ENCODE results near the gene CAMK2G.
"Not testable (repeated sequence)": the region's sequence is repeated elsewhere in the genome, so short reads cannot be mapped to it uniquely, and the experiment has no call there.

The CAMK2G gene

DNA sequence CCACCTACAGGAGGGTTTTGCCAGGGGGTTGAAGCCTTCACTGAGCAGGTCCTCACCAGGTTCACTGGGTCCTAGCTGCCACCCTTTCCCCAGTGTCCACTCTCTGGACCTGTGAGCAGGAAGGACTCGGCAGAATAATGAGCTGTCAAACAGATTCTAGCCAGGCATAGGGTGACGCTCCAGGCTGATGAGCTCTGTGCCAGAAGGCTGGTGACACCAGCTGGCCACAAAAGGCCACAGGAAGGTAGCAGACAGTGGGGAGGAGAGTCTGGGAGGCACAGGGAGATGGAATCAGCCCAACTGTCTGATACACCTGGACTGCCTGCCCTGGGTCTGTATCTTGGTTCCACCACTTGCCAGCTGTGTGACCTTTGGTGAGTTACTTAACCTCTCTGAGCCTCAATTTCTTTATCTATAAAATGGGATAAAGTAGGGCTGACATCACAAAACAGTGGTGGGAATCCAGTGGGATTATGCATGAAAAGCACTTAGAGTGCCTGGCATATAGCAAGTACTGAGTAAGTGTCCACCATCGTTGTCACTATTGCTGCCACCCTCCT, 36.3 kb downstream of the CAMK2G start:
- DNase-seq = no peak

DNA sequence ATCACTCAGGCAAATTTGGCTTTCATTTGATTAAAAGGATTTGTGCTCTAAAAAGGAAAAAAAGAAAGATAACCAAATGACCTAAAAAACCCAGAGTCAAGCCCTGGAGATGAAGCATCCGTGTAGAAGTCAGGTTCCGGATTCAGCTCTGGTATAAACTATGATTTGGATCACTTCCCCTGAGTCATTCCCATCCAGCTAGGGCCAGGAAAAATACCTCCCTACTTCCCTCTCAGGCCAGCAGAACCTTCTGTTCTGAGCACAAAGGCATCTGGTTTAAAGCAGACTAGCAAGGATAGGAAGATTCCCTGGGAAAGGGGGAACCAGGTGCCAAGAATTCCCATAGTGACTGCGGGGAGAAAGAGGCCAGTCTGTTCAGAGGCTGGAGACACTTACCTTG, 37.3 kb downstream of the CAMK2G start:
- DNase-seq = no peak

DNA sequence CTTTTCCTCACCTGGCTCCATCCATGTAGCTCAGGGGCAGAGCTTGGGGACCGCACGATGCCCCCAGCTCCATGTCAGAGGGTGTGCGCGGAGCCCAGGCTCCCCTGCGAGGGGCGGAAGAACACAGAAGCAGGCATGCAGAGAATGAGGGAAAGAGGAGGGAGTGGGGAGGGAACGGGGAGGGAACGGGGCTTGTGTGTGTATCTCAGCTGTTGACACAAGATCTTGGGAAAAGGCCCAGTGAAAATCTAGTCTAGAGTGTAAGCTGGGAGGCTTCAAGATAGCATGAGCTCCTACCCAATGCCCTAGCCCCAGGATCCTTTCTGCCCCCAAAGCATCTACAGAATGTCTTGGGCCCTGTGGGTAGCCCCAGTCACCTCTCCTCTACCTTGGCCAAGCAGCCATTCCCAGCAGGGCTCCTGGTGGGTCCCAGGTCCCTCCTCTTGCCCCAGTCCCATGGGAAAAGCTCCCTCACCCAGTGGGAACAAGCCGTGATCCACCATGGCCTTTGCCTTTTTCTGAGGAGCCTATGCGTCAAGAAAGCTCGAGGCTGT, 37.9 kb downstream of the CAMK2G start:
- no peak for DNase-seq

DNA sequence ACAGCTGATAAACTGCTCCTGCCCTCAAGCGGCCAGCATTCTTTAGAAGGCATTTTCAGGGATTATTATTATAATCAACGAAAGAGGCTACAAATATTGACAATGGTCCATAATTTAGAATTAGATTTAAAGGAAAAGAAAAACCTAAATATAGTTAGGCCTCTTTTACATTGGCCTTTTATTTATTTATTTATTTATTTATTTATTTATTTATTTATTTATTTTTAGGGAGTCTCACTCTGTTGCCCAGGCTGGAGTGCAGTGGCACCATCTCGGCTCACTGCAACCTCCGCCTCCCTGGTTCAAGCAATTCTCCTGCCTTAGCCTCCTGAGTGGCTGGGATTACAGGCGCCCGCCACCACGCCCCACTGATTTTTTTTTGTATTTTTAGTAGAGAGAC, 45.3 kb downstream of the CAMK2G start:
- DNase-seq = not testable (repeated sequence)

DNA sequence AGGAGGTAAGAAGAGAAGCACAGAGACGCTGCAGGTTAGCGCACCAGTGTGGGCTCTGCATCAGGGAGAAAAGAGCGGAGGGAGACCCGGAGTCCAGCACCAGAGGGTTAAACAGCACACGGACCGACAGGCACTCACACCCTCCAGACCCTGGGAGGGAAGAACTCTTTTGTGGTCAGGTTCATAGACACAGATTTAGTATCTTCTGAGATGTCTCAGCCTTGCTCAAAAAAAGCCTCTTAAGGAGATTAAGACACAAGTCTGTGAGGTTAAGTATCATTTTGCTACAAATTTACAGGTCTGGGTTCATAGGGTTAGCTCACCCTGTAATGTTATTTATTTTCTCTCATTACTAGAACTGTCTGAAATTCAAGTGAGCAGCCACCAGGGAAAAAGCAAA, 46.2 kb downstream of the CAMK2G start:
- DNase-seq = no peak

DNA sequence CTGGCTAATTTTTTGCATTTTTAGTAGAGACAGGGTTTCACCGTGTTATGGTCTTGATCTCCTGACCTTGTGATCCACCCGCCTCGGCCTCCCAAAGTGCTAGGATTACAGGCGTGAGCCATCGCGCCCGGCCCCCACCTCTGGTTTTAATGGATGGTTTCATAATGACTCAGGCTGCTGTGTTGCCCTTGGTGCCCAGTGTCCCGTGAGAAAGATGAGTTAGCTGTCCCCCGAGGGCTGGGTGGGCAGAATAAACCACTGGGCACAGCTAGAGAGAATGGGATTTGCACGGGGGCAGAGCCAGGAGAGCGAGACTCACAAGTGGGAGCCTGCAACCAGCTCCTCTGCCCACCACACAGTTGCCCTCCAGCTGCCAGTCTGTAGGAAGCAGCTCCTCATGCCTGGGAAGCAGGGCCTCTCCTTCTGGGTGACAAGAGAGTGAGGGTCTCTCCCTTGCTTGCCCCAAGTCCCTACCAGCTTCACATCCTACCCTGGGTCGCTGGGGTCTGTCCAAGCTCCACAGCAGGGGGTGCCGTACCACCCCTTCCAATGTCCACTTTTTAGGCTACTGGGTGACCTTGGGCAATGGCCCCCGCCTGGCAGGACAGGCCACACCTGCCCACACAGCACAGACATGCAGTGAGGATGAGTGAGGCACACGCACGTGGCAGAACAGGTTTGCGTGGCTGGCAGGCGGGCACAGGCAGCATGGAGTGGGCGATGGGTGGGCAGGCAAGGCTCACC, 46.8 kb downstream of the CAMK2G start:
- no peak for DNase-seq

DNA sequence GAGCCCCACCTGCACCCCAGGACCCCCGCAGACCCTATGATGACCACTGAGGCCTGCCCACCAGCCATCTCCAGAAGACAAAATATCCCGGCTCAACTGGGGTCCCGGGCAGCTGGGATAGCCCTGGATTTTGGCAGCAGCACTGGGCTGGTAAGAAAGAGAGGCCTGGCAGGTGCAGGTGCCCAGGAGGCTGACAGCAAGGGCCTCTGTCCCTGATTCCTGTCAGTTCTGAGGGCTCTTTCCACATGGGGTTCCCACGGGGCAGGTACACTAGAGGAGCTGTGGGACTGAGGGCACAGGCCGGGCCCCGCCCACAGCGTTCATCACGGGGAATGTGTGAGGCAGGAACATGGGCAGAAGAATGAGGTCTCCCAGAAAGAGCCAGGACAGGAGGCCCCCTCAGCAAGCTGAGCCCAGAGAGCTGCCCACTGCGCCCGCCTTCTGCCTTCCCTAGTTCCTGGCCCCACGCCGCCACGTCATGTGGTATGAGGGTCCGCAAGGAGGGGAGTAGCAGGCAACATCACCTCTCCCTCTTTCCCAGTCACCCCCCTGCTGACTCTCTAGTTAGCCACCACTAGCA, 50.1 kb downstream of the CAMK2G start:
- DNase-seq = no peak

DNA sequence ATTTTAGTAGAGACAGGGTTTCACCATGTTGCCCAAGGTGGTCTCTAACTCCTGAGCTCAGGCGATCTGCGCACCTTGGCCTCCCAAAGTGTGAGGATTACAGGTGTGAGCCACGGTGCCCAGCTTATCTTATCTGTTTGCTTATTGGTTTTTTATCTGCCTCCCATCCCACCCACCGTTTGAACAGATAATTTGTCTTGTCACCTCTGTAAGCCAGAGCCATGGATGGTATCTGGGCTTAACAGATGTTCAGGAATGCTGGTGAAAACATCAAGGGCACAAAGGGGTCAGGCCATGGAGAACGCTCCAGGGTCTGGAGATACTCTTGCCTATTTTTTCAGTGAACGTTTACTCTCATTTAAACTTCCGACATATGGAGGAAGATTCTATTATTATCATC, 51.0 kb downstream of the CAMK2G start:
- DNase-seq = no peak

DNA sequence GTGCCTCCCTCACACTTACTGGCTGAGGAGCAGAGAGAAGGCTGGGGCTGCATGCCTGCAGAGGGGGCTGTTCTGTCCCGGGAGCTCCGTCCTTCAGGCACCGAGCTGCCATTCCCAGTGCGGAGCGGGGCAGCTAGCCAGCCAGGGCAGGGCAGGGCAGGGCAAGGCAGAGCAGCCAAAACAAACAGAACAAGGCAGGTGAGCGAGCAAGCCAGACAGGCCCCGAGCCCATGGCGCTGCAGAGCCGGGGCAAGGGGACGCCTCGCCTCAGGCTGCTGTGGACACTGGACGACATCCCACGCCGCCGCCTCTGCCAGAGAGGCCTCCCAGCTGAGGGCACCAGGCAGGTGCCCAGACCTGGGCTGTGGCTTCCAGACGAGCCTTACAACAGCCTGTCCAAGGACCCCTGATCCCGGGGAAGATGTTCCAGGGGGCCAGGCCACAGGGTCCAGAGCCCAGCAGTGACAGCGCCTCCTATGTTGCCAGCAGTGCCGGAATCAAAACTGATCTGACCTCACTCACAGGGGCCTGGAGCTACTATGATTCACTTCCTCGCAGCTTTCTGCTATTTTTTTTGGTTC, 54.8 kb downstream of the CAMK2G start:
- DNase-seq = no peak

DNA sequence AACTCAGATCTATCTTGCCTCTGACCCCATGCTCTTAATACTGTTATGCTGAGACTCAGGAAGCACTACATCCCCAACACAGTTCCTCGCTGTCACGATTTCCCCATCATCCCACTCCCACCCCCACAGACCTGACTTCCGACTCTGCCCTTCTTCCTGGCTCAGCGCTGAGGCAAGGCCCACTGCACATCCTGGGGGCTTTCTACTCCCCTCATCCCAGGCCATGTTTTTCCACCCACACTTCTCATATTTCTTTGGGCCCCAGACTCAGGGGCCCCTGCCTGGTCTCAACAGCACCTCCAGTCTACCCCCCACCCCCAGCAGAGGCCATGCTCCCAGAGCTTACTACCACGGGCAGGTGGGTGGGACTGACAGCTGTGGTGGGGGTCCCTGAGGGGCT, 55.3 kb downstream of the CAMK2G start:
- DNase-seq = no peak

DNA sequence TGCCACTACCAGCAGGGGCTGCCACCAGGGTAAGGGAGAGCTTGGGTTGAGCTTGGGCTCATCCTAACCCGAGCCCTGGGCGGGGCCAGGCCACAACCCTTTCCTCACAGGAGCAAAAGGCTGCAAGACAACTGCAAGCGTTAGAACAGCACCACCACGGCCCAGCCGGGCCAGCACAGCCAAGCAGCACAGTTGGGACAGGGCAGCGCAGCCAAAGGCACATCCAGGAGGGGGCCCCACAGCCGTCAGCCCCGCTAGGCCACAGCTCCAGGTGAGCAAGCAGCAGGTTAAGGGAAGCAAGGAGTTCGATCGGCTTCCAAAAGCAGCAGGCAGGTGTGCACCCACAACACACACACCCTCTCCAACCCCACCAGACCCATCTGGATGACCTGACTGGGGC, 56.0 kb downstream of the CAMK2G start:
- no peak for DNase-seq

DNA sequence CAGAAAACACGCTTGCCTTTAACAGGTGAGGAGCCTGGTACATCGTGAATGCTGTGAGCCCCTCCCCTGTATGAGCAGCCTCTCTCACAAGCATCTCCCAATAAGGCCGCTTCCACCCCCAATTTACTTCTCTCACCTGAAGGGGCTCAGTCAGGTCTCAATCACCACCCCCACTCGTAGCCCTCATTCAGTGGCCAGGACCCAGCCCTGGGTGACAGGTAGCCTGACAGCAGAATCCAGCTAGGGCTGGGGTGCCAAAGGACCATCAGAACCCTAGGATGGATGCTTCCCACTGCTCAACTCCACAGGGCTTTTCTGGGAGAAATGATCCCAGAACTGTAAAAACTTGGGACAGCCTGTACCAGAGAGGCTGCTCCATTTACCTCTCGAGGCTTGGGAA, 56.5 kb downstream of the CAMK2G start:
- no peak for DNase-seq

DNA sequence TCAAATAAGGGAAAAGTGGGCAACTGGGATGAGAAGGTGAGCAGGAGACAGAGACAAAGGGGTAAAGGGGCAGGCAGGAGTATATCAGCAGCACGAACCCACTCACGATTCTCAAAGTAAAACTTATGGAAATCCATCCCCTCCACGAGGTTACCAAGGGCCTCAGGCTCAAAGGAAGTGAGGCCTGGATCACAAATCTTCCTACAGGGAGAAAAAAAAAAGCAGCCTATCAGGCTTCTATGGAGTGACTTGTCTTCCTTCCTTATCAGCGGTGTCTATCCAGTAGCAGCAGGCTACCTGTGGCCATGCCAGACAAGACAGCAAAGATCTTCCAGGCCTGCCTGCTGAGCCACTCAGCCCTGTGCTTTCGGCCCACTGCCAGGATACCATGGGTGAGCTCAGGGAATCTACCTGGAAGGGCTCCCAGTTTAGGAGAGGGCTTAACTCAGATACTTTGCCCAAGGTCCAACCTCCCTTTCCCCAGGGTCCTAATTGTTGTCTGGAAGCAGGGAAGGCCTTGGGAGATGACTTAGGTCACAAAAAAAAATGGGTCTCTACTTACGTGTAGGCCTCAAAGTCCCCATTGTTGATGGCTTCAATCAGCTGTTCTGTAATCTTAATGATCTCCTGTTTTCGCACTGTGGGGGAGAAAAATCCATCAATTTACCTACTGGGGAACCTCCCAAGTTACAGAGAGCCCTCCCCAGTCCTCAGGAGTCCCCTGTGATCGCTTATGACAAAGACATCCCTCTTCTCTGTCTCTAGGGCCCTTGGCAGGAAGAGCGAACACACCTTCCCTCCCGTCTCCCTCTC, 57.2 kb downstream of the CAMK2G start:
- DNase-seq = no peak

DNA sequence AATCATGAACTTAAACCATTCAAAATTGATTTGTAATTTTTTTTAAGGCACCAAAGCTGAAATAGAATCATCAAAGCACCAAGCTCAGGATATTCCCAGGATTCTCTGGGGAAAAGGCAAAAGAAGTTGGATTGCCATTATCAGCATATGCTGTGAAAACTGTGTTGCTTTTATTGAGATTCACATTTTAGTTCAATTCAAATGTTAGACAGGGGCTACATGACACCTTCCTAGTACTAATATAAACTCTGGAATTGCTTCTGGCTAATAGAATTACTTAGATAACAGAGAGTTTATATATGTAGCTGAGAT, 58.7 kb downstream of the CAMK2G start:
- DNase-seq = no peak

DNA sequence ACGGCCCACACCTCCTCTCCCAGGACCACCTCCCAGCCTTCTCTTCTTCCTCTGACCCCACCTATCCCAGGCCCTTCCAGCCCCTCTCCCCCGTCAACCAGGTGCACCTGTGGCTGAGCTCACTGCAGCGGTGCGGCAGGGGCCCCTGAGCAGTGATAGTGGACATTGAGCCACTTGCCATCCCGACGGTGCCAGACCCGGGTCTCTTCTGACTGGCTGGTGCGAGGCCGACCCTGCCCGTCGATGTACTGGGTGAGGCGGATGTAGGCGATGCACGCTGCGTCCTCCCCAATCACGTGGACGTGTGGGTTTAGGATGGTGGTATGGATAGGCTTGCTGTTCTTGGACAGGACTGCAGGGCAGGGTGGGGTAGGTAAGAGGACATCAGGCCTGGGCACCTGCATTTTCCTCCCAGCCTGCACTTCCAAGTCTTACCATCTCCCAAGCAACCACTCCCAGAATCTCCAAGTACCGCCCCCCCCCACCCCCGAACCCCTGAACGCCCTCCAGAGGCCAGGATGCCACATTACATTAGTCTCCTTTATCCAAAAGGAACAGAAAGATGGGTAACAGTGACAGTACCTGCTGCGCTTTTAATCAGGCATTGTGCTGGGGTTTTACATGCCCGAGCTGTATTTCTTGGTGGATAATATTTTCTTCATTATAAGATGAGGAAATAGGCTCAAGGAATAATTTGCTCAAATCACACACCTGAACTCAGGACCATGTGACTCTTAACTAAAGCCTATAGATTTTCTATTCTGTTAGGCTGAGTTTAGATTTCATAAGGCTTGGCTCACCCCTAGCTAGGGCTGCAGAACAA, 59.2 kb downstream of the CAMK2G start:
- no peak for DNase-seq

DNA sequence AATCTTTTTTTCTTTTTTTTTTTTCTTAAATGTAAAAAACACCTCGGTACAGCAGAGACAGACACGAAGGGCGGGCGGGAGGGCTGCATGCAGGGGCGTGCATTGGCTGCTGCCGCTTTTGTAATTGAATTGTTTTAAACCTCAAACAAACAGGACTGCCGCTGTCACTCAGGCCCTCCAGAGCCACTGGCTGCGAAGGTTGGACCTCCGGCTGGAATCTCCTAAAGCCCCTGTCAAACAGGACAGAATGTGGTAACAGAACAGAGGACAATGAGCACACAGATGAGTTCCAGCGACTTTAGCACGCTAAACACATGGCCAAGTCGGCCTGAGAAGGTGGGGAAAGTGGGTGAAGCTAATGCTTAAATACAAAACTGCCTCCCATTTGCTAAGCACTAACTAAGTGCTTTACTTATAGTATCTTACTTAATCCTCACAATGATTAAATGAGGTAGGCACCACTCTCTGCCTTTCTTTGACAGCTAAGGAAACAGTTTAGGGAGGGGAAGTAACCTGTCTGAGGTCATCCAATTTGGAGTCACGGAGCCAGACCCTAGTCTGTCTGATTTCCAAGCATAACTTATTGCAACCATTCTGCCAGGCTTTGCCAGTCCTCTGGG, 60.0 kb downstream of the CAMK2G start:
- DNase-seq = no peak

DNA sequence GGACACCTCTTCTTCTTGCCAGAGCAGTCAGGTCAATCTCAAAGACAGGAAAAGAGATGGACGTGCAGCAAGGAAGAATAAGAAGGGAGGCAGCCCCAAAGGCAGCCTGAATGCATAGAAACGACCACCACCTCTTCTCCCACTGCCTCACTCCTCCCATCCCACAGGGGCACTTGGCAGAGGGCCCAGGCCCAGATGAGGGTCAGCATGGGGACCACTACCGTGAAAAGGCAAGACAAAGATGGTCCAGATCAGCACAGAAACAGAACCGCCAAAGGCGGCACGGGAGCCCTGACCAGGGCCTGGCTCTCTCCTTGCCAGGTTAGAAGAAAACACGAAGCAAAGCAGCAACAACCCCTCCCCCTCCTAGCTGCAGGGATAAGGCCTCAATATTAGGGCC, 61.0 kb downstream of the CAMK2G start:
- no peak for DNase-seq

DNA sequence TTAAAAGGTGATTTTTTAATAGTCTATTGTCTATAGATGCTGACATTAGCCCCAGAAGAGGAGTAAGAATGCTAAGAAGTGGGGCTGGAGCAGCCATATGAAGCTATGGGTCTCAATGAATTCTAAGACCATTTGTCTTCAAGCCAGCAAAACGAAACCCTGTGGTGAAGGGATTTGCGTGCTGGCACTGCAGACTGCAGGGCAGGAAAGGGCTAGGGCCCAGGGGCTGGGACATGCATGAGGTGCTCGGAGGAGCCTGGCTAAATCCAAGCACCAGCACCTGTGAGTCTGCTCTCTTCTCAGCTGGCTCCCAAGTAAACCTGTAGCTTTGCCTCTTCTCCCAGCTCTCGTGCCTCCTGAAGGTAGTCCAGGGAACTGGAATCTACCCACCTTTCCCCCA, 61.7 kb downstream of the CAMK2G start:
- no peak for DNase-seq

DNA sequence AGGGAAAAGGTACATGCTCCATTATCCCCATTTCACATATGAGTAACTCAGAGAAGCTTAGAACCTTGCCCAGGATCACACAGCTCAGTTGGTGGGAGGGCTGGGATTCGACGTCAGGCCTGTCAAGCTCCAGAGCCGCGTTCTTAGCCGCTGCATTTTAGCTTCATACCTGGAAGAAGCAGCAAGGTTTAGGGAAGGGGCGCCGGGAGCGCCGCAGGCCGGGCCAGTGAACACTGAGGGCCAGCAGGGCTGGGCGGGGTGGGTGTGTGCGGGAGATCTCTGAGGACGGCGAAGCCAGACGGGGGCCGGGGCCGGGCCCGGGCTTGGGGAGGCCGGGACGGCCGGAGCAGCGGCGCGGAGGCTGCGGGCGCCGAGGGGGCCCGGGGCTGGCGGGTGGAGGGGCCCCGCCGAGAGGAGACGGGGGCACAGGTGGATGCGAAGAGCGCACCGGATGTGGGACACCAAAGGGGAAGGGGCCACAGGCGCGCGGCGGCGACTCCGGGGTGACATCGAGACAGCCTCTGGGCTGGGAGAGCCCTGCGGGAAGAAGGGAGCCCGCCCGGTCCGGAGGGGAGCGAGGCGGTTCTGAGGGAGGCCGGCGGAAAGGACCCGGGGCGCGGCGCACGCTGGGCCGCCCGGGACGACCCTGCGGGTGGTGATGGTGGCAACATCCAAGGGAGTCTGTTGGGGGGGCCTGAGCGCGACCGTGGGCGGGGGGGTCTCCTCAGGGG, 63.5 kb downstream of the CAMK2G start:
- DNase-seq = no peak

DNA sequence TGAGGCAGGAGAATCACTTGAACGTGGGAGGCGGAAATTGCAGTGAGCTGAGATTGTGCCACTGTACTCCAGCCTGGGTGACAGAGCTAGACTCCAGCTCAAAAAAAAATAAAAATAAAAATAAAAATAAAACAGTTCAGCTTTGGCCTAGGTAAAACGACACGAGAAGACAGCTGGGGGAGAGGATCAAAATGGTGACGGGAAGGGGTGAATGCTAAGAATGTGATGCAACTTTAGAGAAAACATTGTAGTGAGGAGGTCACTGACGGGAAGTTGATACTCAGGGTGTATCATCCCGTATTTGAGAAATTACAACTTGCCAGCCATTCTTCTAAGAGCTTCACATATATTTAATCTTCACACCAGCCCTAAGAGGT, 64.0 kb downstream of the CAMK2G start:
- DNase-seq = no peak

Measured in right forelimb (tissue), 1 donor.